ENCODE data around the gene CANX. TPM values are rescaled to one million over a fixed set of nuclear protein-coding genes. Genes with fewer than 3 reads are reported as not detected.

Gene CANX
- total and polyA plus RNA-seq, 2 of the 13 experiments (the other 11 are each of a cell fraction or from before 2014, with no cell fraction given) = 477 to 680 TPM

DNA sequence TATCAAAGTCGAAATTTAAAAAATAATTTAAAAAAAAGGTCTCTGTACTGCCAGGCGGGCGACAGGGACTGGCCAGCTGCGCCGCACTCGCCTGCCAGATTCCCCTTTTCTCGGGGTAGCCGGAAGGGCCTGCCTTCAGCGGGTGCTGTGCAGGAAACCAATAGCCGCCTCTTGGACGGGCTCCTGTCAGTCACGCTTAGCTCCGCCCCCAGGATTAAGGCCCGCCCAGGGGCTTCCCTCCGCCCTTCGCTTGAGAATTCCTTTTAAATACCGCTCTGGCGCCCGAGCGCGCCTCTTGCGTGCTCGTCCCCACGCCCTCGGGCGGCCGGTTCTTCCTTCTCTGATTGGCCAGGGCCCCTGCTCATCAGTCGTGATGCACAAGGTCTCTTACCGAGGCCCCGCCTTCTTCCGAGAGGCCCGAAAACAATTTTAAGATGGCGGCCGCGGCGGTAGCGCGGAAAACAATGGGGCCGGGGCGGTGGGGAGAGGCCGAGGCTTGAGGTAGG lies 33.7 kb downstream of the CANX start, which contains the start of gene MAML1 (continued):
- TF ChIP-seq ATF5 (CRISPR knock-in tag; IDR thresholded peaks at IDR 0.05; ENCODE audit: low read depth) (no peak), KLF16 (CRISPR knock-in tag; IDR thresholded peaks at IDR 0.05) (peak in 1 of 2 experiments; percentile 64; a peak in 2 of 4 replicates), ZNF616 (CRISPR knock-in tag; IDR thresholded peaks at IDR 0.05; ENCODE audit: low read depth) (no peak), SP1 (IDR thresholded peaks at IDR 0.05) (no peak), SP1 (CRISPR knock-in tag; IDR thresholded peaks at IDR 0.05) (peak; percentile 84), ZNF34 (CRISPR knock-in tag; IDR thresholded peaks at IDR 0.05; ENCODE audit: borderline replicate concordance) (no peak), FOXJ3 (CRISPR knock-in tag; IDR thresholded peaks at IDR 0.05; ENCODE audit: borderline replicate concordance) (no peak), ATRX (CRISPR knock-in tag; IDR thresholded peaks at IDR 0.05; ENCODE audit: borderline replicate concordance) (no peak), MLX (CRISPR knock-in tag; IDR thresholded peaks at IDR 0.05) (no peak), RFX5 (IDR thresholded peaks at IDR 0.05; ENCODE audit: low read depth, low read length) (peak; percentile 74), HES4 (CRISPR knock-in tag; IDR thresholded peaks at IDR 0.05; ENCODE audit: borderline replicate concordance) (no peak), BRD4 (CRISPR knock-in tag; IDR thresholded peaks at IDR 0.05) (no peak), CSRNP2 (CRISPR knock-in tag; conservative IDR thresholded peaks at IDR 0.05; ENCODE audit: low read depth) (no peak), DNMT1 (CRISPR knock-in tag; IDR thresholded peaks at IDR 0.05) (no peak), NFYB (CRISPR knock-in tag; IDR thresholded peaks at IDR 0.05) (peak; percentile 96), MYC (CRISPR knock-in tag; IDR thresholded peaks at IDR 0.05; ENCODE audit: borderline replicate concordance) (0 out of 2 replicates have a peak, but pooled peaks have one; percentile 27), HNRNPLL (IDR thresholded peaks at IDR 0.05; ENCODE audit: low read depth, low read length, poor library complexity, severe bottlenecking) (peak; percentile 84), POLR2AphosphoS5 (IDR thresholded peaks at IDR 0.05; ENCODE audit: low read depth, low read length) (peak; percentile 77), ZNF768 (CRISPR knock-in tag; IDR thresholded peaks at IDR 0.05) (no peak)
- TF ChIP-seq, protein P1, sequence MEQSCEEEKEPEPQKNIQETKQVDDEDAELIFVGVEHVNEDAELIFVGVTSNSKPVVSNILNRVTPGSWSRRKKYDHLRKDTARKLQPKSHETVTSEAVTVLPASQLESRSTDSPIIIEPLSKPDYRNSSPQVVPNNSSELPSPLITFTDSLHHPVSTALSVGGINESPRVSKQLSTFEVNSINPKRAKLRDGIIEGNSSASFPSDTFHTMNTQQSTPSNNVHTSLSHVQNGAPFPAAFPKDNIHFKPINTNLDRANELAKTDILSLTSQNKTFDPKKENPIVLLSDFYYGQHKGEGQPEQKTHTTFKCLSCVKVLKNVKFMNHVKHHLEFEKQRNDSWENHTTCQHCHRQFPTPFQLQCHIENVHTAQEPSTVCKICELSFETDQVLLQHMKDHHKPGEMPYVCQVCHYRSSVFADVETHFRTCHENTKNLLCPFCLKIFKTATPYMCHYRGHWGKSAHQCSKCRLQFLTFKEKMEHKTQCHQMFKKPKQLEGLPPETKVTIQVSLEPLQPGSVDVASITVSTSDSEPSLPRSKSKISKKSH (CRISPR knock-in tag; IDR thresholded peaks at IDR 0.05; ENCODE audit: borderline replicate concordance) = 0 out of 2 replicates have a peak, but pooled peaks have one; percentile 55
- TF ChIP-seq, protein P2, sequence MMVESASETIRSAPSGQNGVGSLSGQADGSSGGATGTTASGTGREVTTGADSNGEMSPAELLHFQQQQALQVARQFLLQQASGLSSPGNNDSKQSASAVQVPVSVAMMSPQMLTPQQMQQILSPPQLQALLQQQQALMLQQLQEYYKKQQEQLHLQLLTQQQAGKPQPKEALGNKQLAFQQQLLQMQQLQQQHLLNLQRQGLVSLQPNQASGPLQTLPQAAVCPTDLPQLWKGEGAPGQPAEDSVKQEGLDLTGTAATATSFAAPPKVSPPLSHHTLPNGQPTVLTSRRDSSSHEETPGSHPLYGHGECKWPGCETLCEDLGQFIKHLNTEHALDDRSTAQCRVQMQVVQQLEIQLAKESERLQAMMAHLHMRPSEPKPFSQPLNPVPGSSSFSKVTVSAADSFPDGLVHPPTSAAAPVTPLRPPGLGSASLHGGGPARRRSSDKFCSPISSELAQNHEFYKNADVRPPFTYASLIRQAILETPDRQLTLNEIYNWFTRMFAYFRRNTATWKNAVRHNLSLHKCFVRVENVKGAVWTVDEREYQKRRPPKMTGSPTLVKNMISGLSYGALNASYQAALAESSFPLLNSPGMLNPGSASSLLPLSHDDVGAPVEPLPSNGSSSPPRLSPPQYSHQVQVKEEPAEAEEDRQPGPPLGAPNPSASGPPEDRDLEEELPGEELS (CRISPR knock-in tag; IDR thresholded peaks at IDR 0.05) = no peak

All from HepG2 (cell line).